Activated CD8-positive, alpha-beta memory T cell treated with anti-CD3 and anti-CD28 coated beads, Interleukin-2, amount 50 U/mL, for 4 hours (primary cell): ENCODE data around the gene SULF2.

ENCODE experiments used
- DNase-seq: peaks from one replicate; pipeline ENCODE4 v3.0.0-alpha.2; 2020

SULF2 gene

DNA sequence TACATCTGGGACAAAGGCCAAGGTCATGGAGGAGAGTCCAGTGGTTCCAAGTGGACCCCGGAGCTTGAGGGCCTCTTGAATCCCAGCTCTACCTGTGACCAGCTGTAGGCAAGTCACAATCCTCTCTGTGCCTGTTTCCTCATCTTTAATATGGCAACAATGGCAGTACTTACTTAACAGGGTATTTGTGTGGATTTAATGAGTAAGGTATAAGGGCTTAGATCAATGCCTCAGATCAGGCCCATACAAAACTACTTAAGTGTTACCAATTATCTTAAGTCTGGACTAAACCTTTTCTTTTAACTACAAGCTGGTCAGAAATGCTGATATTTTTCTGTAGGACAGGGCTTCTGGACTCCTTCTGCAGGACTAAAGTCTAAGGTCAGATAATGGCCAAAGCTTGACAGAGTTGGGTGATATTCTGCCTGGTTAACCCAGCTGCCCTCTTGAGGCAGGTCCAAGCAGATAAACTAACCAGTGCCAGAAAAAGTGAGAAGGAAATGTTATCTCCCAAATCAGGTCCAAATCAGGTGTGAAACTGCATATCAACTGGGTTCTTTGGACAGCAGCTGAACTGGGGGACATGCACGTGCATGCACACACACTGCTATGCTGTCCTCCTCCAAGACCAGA lies 2.2 kb downstream of the SULF2 start:
- DNase-seq, result no peak

DNA sequence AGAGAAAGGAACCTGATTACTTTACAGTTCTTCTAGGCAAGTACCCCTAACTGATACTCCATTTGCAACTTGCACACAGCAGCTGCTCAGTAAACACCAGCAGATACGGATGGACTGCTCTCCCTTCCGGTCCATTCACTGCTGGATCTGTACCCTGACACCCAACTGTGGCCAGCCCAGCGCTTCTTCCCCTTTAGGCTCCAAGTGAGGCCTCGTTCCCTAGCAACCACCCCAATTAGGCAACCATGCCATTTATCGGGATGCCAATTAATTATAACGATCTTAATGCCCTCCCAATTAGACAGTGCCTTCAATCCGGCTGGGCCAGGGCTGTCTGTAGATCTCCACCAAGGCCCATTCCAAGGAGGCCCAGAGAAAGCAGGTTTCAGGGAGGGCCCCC lies 3.2 kb downstream of the SULF2 start:
- DNase-seq, result no peak

DNA sequence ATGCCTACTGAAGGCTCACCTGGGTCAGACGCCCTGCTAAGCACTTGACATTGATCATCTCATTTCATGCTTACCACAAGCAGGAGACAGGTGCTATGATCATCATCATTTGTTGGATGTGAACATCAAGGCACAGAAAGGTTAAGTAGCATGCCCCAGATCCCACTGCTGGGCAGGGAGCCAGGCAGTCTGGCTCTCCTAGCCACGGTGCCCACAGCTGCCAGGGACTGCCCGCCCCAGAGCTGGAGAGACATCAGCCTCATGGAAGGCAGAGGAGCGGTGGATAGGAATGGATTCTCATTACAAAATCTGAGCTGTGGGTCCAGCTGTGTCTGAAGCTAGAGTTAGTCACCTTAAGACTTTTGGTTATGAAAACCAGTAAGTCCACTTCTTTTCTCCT lies 3.6 kb downstream of the SULF2 start:
- no peak for DNase-seq

DNA sequence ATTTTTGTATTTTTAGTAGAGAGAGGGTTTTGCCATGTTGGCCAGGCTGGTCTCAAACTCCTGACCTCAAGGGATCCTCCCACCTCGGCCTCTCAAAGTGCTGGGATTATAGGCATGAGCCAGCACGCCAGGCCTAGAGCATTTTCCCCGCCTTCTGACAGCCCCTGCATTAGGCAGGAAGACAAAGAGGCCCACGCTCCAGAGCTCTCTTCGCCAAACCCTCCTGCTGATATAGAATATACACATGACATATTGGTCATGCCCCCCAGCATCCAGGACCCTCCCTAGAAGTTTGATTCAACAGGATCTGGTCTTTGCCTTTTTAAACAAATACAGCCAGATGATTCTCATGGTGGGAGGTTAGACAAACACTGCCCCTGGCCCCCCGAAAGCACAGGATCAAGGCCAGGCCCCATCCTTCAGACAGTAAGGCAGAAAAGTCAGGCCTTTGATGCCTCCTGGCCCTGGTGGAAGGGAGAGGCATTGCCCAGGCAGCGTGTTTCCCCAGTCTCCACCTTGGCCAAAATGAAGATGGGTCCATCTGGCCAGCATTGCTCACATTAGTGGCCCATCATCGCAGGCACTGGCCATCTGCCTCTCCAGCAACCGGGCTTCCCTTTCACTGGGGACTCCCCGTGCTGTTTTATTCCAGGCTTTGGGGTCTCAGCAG lies 4.4 kb downstream of the SULF2 start:
- DNase-seq, result no peak

GRCh38 chr20:47778398-47779354 lies 6.6 kb downstream of the SULF2 start:
- no peak for DNase-seq

DNA sequence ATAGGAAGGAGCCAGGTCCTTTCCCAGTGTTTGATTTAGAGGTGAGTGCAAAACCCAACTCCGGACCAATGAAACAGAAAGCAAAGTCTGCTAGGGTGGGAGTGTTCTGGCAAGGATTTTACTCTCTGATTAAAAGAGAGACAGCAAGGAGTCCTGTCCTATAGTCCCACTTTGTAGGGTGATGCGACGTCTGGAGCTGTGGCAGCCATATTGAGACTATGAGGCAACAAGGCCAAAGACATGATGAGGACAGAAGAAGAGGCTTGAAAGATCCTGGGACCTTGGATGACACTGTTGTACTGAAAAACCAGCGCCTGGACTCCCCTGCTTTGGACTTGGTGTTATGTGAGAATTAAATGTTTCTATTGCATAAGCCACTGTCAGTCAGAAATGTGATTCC lies 8.1 kb downstream of the SULF2 start:
- DNase-seq, result no peak

DNA sequence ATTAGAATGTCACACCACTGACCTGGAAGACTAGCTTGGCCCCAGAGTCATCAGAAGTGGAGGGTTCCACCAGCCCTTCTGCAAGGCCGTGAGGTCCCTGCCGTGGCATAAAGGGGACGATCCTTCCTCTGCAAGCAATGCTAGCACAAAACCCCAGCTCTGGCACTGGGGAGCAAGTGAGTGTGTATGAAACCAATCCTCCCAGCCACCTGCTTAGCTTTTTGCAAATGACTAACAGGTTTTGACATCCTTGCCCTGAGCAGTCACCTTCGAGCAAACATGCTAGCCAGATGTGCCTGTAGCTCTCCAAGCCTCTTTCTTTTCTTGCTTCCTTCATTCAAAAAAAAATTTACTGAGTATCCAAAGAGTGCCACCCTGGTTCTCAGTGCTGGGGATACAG lies 8.6 kb downstream of the SULF2 start:
- DNase-seq, result no peak

- DNase-seq, result no peak
These were observed 9.4 kb downstream of the SULF2 start for GRCh38 chr20:47775841-47776240.

- DNase-seq, result no peak
These were observed 10.2 kb downstream of the SULF2 start for GRCh38 chr20:47775039-47775438.

DNA sequence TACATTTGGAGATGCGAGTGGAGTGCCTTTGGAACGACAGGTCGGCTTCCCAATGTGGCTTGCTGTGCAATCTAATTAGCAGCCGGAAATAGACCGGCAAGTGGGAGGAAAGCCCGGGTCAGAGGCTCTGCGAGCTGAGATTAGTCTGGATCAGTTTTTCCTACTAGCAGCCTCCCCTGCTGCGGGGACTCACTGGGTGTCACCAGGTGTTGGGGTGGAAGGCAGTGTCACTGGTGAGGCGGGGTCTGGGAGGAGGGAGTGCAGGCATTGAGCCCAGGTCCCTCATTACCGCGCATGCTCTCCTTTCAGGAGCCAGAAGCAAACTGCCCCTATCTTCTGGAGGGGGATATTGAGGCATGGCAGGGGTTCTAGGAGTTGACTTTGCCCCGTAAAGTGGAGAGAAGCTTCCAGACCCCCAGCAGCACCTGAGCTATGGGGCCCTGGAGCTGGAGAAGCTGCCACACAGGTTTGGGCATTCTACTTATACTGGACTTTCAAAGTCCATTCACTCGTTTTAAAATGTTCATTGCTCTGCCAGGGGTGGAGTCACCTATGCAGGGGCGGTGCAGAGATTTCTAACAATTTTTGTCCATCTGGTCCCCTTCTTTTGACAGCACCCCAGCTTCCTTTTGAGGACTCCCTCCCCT lies 11.0 kb downstream of the SULF2 start:
- DNase-seq, result no peak

- no peak for DNase-seq
These were observed 11.9 kb downstream of the SULF2 start for GRCh38 chr20:47773371-47773786.

DNA sequence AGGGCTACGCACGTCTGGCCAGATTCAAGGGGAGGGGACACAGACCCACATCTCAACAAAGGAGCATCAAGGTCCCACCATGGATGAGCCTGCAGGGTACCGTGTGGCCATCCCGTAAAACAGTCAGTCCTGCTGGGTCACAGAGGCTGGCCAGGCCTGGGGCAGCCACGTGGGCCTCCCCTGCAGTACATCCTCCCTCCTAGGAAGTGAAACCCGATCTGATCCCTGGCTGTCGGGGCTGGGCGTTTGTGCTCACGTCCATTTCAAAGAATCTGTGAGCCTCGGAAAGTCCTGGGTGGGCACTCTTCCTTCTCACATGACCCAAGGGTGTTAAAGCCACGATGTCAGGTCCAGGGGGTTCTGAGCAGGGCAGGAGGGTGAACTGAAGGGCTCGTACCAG lies 14.3 kb downstream of the SULF2 start:
- DNase-seq, result no peak

DNA sequence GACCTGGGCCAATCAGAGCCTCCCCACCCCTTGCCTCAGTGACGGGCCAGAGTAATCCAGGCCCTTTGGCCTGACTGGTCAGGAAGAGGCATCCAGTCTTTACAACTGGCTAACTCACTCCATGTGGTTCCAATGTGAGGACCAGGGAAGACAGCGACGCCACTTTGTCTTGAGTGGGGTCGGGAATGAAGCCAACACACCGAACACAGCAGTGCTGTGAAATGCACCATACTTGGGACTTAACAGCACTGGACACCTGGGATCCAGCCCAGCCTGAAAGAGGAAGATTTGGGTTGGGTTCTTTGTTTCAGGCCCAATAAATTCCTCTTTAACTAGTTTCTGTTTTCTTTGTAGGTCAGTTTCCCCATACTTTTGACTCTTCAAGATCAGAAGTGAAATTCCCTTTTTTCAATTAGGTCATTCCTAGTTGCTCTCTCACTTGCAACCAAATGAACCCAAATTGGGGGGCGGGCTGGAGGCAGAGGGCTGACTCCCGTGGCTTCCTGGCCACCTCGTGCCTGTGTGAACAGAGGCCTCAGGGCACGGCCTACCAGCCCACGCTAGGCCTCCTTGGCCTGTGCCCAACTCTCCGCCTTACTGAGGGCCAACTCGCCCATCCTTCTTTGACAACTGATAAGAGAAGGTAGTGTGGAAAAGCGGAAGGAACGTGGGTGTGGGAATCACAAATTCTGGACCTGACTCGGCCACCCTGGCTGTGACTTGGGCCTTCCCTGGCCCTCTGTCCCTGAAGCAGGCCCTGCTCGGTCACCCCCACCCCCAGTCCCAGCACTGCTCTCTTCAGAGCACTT lies 17.1 kb downstream of the SULF2 start:
- no peak for DNase-seq

DNA sequence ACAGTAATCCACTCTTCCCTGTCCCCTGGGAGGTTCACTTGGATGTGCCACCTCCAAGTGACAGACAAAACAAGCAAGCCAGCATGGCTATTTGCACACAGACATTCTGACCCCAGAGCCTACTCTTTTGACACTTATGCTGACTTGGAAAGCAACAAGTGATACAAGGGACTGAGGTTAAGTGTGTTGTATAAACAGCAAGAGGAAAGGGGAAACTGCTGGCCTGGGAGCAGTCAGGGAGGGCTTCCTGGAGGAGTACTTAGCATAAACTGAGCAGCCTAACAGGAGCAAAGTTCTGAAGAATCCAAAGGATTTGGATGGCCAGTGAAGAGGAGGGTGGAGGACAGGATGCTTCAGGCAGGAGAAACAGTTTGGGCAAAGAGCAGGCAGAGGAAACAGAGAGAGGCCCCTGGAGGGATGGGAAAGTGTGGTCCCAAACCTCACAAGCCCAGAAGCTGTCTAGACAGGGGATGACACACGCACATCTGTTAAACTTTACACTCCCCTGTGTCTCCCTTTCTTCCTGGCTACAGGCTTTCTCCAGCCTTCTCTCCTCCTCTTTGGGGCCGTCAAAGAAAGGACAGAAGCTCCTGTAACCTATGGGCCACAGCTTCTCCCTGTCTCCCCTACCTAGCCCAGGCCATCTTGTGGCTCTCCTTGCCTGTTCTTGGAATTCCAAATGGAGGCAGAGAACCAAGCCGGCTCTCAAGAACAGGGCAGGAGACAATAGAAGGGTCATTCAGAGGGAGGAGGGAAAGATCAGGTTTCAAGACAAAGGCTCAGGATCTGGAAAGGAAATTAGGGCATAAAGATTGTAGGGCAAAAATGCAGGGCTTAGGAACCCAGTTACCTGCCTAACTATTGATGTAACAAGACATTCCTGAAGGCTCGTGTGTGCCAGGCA lies 19.3 kb downstream of the SULF2 start:
- DNase-seq, result no peak

GRCh38 chr20:47765271-47765670 lies 20.0 kb downstream of the SULF2 start:
- no peak for DNase-seq

GRCh38 chr20:47764154-47764733 lies 21.0 kb downstream of the SULF2 start:
- DNase-seq, result no peak

GRCh38 chr20:47762699-47763268 lies 22.5 kb downstream of the SULF2 start:
- DNase-seq, result no peak

DNA sequence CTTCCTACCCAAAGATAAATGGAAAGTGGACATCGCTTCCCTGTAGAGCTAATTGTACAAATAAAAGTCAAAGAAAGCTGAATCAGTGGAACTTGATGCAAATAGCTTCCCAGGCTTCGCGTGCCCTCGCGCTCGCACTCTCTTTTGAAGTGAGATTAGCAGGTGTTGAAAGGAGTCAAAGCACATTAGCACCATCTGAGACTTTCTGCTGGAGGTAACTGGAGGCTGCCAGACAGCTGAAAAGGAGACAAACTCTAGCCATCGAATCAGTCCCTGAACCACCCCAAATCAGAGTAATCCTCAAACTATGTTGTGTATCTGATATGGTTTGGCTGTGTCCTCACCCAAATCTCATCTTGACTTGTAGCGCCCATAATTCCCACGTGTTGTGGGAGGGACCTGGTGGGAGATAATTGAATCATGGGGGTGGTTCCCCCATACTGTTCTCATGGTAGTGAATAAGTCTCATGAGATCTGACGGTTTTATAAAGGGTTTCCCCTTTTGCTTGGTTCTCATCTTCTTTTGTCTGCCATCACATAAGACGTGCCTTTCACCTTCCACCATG lies 23.7 kb downstream of the SULF2 start:
- no peak for DNase-seq

DNA sequence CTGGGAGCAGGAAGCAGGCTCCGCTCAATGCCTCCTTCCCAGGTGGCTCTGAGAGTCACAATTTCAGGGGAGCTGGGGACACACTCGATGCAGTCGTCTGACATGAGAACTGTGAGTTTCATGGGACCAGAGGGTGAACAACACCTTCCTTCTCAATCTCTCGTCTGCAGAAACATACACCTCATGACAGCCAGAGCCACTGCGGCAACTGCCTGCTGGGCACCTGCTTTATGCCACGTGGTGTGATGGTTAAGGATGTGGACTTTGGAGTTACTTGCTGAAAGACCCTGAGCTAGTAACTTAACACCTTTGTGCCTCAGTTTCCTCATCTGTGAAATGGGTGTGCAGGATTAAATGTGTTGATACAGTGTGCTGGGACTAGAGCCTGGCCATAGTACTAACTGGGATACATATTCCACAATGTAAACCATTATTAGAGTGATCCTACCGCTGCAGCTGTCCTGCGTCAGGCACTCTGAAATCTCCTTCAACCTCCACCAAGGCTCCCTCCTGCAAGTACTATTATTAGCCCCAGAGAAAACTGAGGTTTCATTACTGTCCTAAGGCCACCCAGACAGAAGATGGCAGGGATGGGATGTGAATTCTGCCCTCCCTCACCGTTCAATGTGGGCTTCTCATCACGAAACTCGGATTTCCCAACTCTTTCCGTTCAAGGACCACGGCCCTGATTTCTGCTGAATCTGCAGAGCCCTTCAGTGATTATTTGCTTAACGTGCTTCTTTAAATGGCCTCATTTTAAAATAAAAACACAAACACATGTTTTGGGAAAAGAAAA lies 24.4 kb downstream of the SULF2 start:
- no peak for DNase-seq
